BLaER1 treated with 17β-estradiol and CSF1 and Interleukin-3, amounts not matched to agents 10 nM and 100 nM (cell line): ENCODE measurements around the gene LKAAEAR1.

Experiments used
- H3K27ac ChIP-seq, 11 experiments: shearing (Covaris generic); formaldehyde crosslinking; 2 replicates each; pipeline ENCODE4 v1.8.1; 2022
- H3K27me3 ChIP-seq, 11 experiments: shearing (Covaris generic); formaldehyde crosslinking; 2 replicates each; pipeline ENCODE4 v1.8.1; 2022
- H3K36me3 ChIP-seq, 11 experiments: shearing (Covaris generic); formaldehyde crosslinking; 2 replicates each; pipeline ENCODE4 v1.8.1; 2022
- H3K4me1 ChIP-seq, 10 experiments: shearing (Covaris generic); formaldehyde crosslinking; 2 replicates each; pipeline ENCODE4 v1.8.1; 2022
- H3K4me2 ChIP-seq, 11 experiments: shearing (Covaris generic); formaldehyde crosslinking; 2 replicates each; pipeline ENCODE4 v1.8.1; 2022
- H3K4me3 ChIP-seq, 10 experiments: shearing (Covaris generic); formaldehyde crosslinking; 2 replicates each; pipeline ENCODE4 v1.8.1; 2022
- H3K9ac ChIP-seq, 11 experiments: shearing (Covaris generic); formaldehyde crosslinking; 2 replicates each; pipeline ENCODE4 v1.8.1; 2022
- H3K9me3 ChIP-seq, 11 experiments: shearing (Covaris generic); formaldehyde crosslinking; replicated peaks in 1 of 11; 2 replicates each; pipeline ENCODE4 v1.8.1; 2022
- H4K20me1 ChIP-seq, 11 experiments: shearing (Covaris generic); formaldehyde crosslinking; 2 replicates each; pipeline ENCODE4 v1.8.1; 2022
- Cebpa-rat ChIP-seq, 11 experiments: shearing (Covaris generic); IDR thresholded peaks; 2 replicates each; pipeline ENCODE4 v1.8.1; 2022

Gene LKAAEAR1

DNA sequence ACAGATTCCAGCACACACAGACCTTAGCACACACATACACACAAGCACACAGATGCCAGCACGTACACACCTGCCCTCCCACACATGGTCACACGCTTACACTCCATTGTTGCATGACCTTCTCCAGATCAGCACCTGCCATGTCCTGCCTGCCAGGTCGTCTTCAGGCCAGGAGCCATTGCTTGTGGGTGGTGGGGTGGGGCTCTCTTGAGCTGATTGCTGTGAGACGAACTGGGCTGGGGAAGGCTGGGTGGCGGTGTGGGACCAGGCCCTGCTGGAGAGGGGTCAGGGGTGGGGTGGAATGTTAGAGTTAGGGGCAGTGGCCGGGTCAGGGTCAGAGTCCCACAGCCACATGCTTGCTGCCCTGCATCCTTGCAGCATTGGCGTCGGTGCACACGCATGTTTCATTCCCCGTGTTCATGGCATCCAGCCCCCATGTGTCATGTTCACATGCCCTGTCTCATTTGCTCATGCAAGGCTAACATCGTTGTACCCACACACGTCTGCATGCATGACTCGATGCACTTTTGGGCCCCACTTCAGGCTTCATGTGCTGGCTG lies 29.7 kb upstream of the LKAAEAR1 start:
- peak overlapping the region in 7 of 11 experiments; percentile 80 to 94 (median 89); a peak in 13 of 22 replicates for H3K4me2 ChIP-seq
- H4K20me1 ChIP-seq: peaks cover 0 to 29% (median 0%) of the 10 kb centered on the region in 11 experiments; a peak in 7 of 22 replicates
- TF ChIP-seq Cebpa-rat (IDR thresholded peaks at IDR 0.05): no peak
- H3K36me3 ChIP-seq: no peaks in the 10 kb centered on the region
- H3K4me3 ChIP-seq: no peak overlapping the region
- no peak overlapping the region for H3K9ac ChIP-seq
- no peak overlapping the region for H3K27ac ChIP-seq
- H3K27me3 ChIP-seq: peaks cover 0 to 7% (median 0%) of the 10 kb centered on the region in 11 experiments; a peak in 3 of 22 replicates
- peaks cover 15 to 56% (median 47%) of the 10 kb centered on the region in 10 experiments for H3K4me1 ChIP-seq
- H3K9me3 ChIP-seq: no peaks in the 10 kb centered on the region

- H3K9me3 ChIP-seq: no peaks in the 10 kb centered on the region
- peaks cover 18 to 60% (median 51%) of the 10 kb centered on the region in 10 experiments for H3K4me1 ChIP-seq
- peak overlapping the region in 1 of 11 experiments; percentile 25; a peak in 2 of 22 replicates for H3K9ac ChIP-seq
- peak overlapping the region in 10 of 11 experiments; percentile 42 to 94 (median 87); a peak in 17 of 22 replicates for H3K4me2 ChIP-seq
- no peak overlapping the region for H3K4me3 ChIP-seq
- H3K36me3 ChIP-seq: no peaks in the 10 kb centered on the region
- no peak overlapping the region for H3K27ac ChIP-seq
- H4K20me1 ChIP-seq: peaks cover 0 to 29% (median 0%) of the 10 kb centered on the region in 11 experiments; a peak in 7 of 22 replicates
- H3K27me3 ChIP-seq: peaks cover 0 to 7% (median 0%) of the 10 kb centered on the region in 11 experiments; a peak in 3 of 22 replicates
- TF ChIP-seq Cebpa-rat (IDR thresholded peaks at IDR 0.05): no peak
Measured at GRCh38 chr20:64113444-64113775, 29.2 kb upstream of the LKAAEAR1 start.

DNA sequence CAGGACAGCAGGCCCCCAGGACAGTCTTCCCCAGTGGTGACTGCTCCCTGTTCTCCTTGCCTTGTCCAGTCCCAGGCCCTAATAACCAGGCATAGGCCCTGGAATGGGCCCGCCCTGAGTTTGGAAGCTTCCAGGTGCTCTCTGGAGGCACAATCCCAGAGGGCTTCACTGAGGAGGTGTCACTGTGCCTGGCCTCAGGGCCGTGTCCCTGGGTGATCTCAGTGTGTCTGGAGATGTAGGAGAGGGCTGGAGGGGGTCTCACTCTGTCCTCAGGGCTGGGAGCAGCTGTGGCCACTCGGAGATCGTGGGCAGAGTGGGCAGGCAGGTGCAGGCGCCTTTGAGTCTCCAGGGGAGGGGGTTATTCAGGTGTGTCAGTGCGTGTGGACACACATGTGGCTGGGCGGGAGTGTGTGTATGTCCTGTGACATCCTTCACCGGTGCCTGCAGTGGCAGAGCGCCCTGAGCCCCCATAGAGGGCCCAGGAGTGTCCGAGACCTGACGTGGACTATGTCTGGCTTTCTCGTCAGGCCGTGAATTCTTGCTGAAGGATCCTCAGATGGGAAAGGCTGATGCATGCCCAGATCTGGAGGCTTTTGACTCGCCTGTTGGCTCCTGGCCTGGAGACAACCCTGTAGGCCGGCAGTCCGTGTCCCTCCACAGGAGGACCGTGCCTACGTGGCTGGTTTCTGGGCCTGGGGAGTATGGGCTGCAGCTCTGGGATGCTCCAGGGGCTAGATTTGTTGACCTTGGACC lies 28.7 kb upstream of the LKAAEAR1 start:
- H3K9me3 ChIP-seq: no peaks in the 10 kb centered on the region
- peaks cover 0 to 7% (median 0%) of the 10 kb centered on the region in 11 experiments; a peak in 3 of 22 replicates for H3K27me3 ChIP-seq
- peaks cover 24 to 66% (median 57%) of the 10 kb centered on the region in 10 experiments for H3K4me1 ChIP-seq
- H3K36me3 ChIP-seq: no peaks in the 10 kb centered on the region
- no peak overlapping the region for H3K4me3 ChIP-seq
- no peak for TF ChIP-seq Cebpa-rat (IDR thresholded peaks at IDR 0.05)
- peak overlapping the region in 6 of 11 experiments; percentile 9 to 52 (median 42); a peak in 6 of 22 replicates for H3K27ac ChIP-seq
- peak overlapping the region in 8 of 11 experiments; percentile 15 to 51 (median 32); a peak in 10 of 22 replicates for H3K9ac ChIP-seq
- H3K4me2 ChIP-seq: peak overlapping the region; percentile 42 to 94 (median 85)
- H4K20me1 ChIP-seq: peaks cover 0 to 29% (median 0%) of the 10 kb centered on the region in 11 experiments; a peak in 7 of 22 replicates

GRCh38 chr20:64111841-64112641 lies 27.8 kb upstream of the LKAAEAR1 start:
- H3K9ac ChIP-seq: peak overlapping the region in 9 of 11 experiments; percentile 15 to 51 (median 25); a peak in 10 of 22 replicates
- peak overlapping the region; percentile 42 to 94 (median 85) for H3K4me2 ChIP-seq
- TF ChIP-seq Cebpa-rat (IDR thresholded peaks at IDR 0.05): no peak
- no peaks in the 10 kb centered on the region for H3K9me3 ChIP-seq
- peaks cover 0 to 35% (median 0%) of the 10 kb centered on the region in 11 experiments; a peak in 7 of 22 replicates for H4K20me1 ChIP-seq
- H3K36me3 ChIP-seq: no peaks in the 10 kb centered on the region
- H3K4me3 ChIP-seq: no peak overlapping the region
- H3K27ac ChIP-seq: peak overlapping the region in 6 of 11 experiments; percentile 9 to 52 (median 42); a peak in 9 of 22 replicates
- H3K27me3 ChIP-seq: peaks cover 0 to 7% (median 0%) of the 10 kb centered on the region in 11 experiments; a peak in 3 of 22 replicates
- H3K4me1 ChIP-seq: peaks cover 32 to 74% (median 65%) of the 10 kb centered on the region in 10 experiments

- no peak for TF ChIP-seq Cebpa-rat (IDR thresholded peaks at IDR 0.05)
- peaks cover 0 to 38% (median 0%) of the 10 kb centered on the region in 11 experiments; a peak in 7 of 22 replicates for H4K20me1 ChIP-seq
- H3K4me1 ChIP-seq: peaks cover 34 to 78% (median 67%) of the 10 kb centered on the region in 10 experiments
- no peak overlapping the region for H3K27ac ChIP-seq
- peak overlapping the region in 4 of 11 experiments; percentile 7 to 41 (median 15); a peak in 2 of 22 replicates for H3K9ac ChIP-seq
- H3K36me3 ChIP-seq: no peaks in the 10 kb centered on the region
- H3K4me2 ChIP-seq: peak overlapping the region in 9 of 11 experiments; percentile 56 to 89 (median 75); a peak in 16 of 22 replicates
- H3K27me3 ChIP-seq: peaks cover 0 to 7% (median 0%) of the 10 kb centered on the region in 11 experiments; a peak in 3 of 22 replicates
- H3K9me3 ChIP-seq: no peaks in the 10 kb centered on the region
- H3K4me3 ChIP-seq: no peak overlapping the region
Measured at GRCh38 chr20:64110411-64111068, 26.3 kb upstream of the LKAAEAR1 start.

DNA sequence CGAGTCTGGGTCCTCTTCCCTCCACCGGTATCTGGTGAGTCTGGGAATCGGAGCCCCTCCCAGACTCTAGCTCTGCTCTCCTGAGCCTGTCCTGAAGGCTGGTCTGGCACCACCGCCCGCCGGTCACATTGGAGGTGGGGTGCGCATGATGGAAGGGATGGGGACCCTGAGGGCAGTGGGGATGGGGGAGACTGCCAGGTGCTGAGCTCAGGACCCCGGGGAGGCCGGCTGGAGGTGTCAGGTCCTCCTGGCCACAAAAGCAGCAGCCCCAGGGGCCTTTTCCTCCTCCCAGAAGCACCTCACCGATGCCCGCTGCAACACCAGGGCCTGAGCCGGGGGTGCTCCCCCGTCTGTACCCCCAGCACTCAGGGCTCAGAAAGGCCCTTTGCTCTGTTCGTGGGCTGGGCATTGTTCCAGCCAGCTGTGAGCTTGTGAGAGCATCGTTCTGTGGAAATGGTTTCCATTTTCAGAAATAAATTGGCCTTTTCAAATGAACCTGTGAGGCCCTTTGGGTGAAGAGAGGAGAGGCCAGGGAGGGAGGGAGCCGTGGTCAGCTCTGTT lies 25.7 kb upstream of the LKAAEAR1 start:
- TF ChIP-seq Cebpa-rat (IDR thresholded peaks at IDR 0.05): no peak
- Histone ChIP-seq H3K4me3 (no peak overlapping the region), H3K4me1 (peaks cover 34 to 78% (median 67%) of the 10 kb centered on the region in 10 experiments), H3K4me2 (peak overlapping the region in 9 of 11 experiments; percentile 56 to 89 (median 75); a peak in 17 of 22 replicates), H3K27ac (no peak overlapping the region), H3K36me3 (no peaks in the 10 kb centered on the region), H4K20me1 (peaks cover 0 to 35% (median 0%) of the 10 kb centered on the region in 11 experiments; a peak in 7 of 22 replicates), H3K9ac (peak overlapping the region in 4 of 11 experiments; percentile 7 to 41 (median 15); a peak in 2 of 22 replicates), H3K9me3 (no peaks in the 10 kb centered on the region), H3K27me3 (peaks cover 0 to 7% (median 0%) of the 10 kb centered on the region in 11 experiments; a peak in 3 of 22 replicates)

- Histone ChIP-seq H3K27me3 (peaks cover 0 to 10% (median under 1%) of the 10 kb centered on the region in 11 experiments; a peak in 9 of 22 replicates), H3K4me1 (peaks cover 34 to 75% (median 67%) of the 10 kb centered on the region in 10 experiments), H3K4me2 (peak overlapping the region in 9 of 11 experiments; percentile 56 to 89 (median 75); a peak in 17 of 22 replicates), H3K36me3 (no peaks in the 10 kb centered on the region), H3K27ac (no peak overlapping the region), H3K9ac (peak overlapping the region in 3 of 11 experiments; percentile 13 to 41 (median 18); a peak in 2 of 22 replicates), H3K9me3 (no peaks in the 10 kb centered on the region), H3K4me3 (no peak overlapping the region), H4K20me1 (peaks cover 0 to 37% (median 0%) of the 10 kb centered on the region in 11 experiments; a peak in 7 of 22 replicates)
- no peak for TF ChIP-seq Cebpa-rat (IDR thresholded peaks at IDR 0.05)
Measured at GRCh38 chr20:64108731-64109681, 24.8 kb upstream of the LKAAEAR1 start.
